Activated naive CD4-positive, alpha-beta T cell (primary cell): Measurements from ENCODE around the gene DGLUCY.
"Not testable (repeated sequence)": the region's sequence is repeated elsewhere in the genome, so short reads cannot be mapped to it uniquely, and the experiment has no call there.

Experiments
- DNase-seq, 4 experiments: peaks; one replicate each; lab custom pipeline; 2025; lab: John Stamatoyannopoulos, UW

The DGLUCY gene

GRCh38 chr14:91139776-91140175, 25.9 kb downstream of the DGLUCY start:
- DNase-seq: no peak

DNA sequence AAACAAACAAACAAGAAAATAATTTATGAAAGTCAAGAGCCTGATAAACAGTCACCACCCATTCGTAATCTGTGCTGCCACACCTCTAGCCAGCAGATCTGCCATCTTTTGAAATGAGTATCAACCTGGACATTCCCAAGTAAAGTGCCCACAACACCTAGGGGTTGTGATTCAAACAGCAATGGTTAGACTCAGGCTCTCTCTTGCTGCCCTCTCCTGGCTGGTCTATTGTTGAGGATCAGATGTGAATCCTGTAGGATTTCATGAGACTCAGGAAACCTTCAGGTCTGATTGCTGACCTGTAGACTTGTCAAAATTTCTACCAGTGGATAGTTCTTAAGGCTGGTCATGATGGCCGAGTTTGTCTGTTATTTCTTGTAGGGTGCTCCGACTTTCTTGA, 26.8 kb downstream of the DGLUCY start:
- DNase-seq: no peak

- no peak for DNase-seq
Observed at GRCh38 chr14:91142214-91142668, 28.4 kb downstream of the DGLUCY start.

GRCh38 chr14:91143862-91144261, 30.0 kb downstream of the DGLUCY start:
- DNase-seq: no peak

DNA sequence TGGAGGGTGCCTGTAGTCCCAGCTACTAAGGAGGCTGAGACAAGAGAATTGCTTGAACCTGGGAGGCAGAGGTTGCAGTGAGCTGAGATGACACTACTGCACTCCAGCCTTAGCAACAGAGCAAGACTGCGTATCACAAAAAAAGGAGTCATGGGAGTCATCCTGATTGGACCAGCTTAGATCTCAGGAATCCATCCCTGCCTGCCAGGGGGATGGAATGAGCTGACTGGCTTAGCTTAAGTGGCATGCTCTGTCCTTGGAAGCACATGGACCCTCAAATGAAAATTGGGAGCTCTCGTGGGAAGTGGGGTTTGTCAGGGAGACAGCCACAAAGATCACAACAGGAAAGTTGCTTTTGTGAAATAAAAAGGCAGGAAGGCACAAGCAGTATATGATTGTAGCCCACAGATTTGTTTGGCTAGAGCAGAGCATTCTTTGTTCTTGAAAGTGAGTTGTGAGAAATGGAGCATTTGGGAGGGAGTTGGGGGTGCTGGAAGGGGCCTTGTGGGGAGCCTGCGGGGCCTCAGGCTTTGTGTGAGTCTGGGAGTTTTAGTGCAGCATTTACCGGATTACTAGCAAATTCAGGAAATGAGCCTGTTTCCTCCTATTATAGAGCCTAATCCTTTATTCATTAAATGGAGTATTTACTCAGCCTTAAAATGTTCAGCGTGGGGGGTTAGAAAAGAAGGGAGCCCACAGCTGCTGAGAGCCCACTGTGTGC, 30.7 kb downstream of the DGLUCY start:
- no peak for DNase-seq

DNA sequence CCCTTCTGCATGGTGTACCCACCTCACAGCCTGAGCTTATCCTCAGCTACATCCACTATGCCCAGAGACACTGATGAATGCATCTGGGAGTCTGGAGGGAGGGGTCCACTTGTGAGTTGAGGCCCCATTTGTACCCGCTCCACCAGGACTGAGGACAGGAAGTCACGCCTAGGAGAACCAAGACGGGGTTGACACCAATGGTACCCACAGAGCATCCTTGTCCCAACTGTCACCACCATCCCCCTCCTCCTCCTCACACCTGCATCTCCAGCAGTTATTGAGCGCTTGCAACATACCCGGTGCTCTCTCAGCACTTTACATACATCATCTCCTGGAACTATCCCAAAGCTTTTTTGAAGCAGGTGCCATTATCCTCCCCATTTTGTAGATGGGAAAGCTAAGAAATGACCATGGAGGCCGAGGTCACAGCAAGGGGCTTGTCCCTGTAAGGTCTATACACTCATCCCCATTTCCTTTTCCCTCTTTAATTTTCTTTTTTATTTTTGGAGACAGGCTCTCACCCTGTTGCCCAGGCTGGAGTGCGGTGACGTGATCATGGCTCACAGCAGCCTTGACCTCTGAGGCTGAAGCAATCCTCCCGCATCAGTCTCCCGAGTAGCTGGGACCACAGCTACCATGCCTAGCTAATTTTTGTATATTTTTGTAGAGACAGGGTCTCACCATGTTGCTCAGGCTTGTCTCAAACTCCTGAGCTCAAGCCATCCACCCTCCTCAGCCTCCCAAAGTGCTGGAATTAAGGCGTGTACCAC, 31.7 kb downstream of the DGLUCY start:
- DNase-seq: no peak

GRCh38 chr14:91146661-91147060, 32.8 kb downstream of the DGLUCY start:
- no peak for DNase-seq

GRCh38 chr14:91149462-91149861, 35.6 kb downstream of the DGLUCY start:
- no peak for DNase-seq

GRCh38 chr14:91152499-91152898, 38.6 kb downstream of the DGLUCY start:
- DNase-seq: no peak

DNA sequence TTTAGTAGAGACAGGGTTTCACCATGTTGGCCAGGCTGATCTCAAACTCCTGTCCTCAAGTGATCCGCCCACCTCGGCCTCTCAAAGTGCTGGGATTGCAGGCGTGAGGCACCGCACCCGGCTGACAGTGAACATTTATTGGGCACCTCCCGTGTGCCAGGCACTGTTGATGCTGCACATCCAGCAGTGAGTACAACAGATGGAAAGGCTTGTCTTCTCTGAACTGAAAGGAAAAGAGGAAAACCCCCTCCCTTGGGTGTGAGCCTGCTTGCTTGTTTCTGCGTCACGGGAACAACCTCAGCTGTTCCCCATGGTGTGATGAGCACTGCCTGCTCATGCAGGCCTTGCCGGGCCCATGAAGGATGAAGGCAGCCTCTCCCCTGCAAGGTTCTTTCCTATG, 39.5 kb downstream of the DGLUCY start:
- DNase-seq: no peak

- DNase-seq: no peak
Observed at GRCh38 chr14:91154851-91155625, 41.2 kb downstream of the DGLUCY start.

- DNase-seq: no peak
Observed at GRCh38 chr14:91155626-91156089, 41.8 kb downstream of the DGLUCY start.

- DNase-seq: not testable (repeated sequence)
Observed at GRCh38 chr14:91156142-91156666, 42.3 kb downstream of the DGLUCY start.

DNA sequence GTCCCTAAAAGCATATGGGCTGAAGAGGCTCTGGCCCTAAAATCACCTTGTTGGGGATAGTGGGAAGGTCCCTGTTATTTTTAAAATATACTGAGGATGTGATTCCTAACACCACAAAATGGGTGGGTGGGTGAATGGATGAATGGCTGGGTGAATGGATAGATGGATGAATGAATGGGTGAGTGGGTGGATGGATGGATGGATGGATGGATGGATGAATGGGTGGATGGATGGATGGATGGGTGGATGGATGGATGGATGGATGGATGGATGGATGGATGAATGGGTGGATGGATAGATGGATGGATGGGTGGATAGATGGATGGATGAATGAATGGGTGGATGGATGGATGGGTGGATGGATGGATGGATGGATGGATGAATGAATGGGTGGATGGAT, 43.0 kb downstream of the DGLUCY start:
- DNase-seq: not testable (repeated sequence)

DNA sequence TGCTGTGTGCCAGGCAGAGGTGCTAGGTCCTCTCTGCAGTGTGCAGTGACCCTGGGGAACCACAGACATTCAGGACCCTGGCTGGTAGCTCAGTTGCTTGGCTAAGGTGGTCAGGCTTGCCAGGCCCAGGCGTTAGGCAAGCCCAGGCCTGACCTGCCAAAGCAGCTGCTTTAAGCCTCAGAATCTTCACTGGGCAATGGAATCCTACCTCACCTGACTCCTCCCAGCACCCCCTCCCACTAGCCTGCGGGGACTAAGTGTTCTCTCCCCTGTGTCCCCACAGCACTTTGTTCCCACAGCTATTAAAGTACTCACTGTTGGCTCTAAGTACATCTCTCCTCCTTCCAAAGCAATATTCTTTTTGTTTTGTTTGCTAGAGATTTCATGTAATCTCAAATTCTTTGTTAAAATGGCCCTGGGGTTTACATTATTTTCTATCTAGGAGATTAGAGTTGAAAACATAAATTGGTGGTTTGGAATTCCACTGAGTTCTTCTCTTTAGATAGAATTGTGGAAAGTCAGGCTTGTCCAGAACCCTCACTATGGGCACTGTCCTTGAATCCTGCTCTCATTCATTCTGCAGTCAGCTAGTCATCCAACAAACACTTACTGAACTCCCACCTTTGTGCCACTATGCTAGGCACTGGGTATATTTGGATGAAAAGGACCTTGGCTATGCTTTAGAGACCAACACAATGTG, 44.4 kb downstream of the DGLUCY start:
- no peak for DNase-seq

GRCh38 chr14:91159182-91159581, 45.3 kb downstream of the DGLUCY start:
- DNase-seq: no peak

DNA sequence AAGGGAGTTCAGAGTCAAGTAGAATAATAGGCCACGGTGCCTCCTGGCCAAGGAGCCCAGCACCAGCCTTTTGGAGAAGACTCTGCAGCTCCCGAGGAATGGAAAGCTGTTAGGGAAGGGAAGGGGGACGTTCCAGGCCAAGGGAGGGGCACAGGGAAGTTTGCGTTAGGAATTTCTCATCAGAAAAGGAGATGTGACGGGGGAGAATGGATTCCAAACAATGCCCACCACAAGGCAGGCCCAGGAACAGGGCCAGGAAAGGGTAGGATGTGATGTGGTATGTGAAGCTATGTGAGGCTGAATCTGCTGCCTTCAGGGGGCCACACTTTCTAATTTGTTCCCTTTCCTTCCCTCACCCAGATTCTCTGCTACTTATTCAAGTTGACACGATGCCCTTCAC, 46.0 kb downstream of the DGLUCY start:
- no peak for DNase-seq

- DNase-seq: no peak
Observed at GRCh38 chr14:91163316-91163715, 49.4 kb downstream of the DGLUCY start.

GRCh38 chr14:91164676-91165075, 50.8 kb downstream of the DGLUCY start:
- no peak for DNase-seq

GRCh38 chr14:91167380-91167770, 53.5 kb downstream of the DGLUCY start:
- DNase-seq: no peak

GRCh38 chr14:91169951-91170350, 56.1 kb downstream of the DGLUCY start:
- DNase-seq: no peak
